RWPE2 (cell line): ENCODE data around the gene LIPT2.

Source experiments
- ATAC-seq: fragments of 200-7000 bp; cut with Tn5 transposase; 3 replicates; pipeline ENCODE4 v1.9.1; 2021; ENCODE audit warnings: low read depth
- DNase-seq: peaks from one replicate; pipeline ENCODE4 v3.0.0-alpha.2; 2020; ENCODE audit warnings: low spot score
- H3K27ac ChIP-seq: fragments of 450-650 bp; 2 replicates; pipeline ENCODE4 v1.5.1; 2017; ENCODE audit warnings: mild to moderate bottlenecking; ENCODE audit not compliant: poor library complexity, severe bottlenecking
- H3K27me3 ChIP-seq: fragments of 250-450 bp; sonication (Bioruptor Pico); 2 replicates; pipeline ENCODE4 v1.5.1; 2021; ENCODE audit warnings: mild to moderate bottlenecking, moderate library complexity; ENCODE audit not compliant: insufficient read depth, poor library complexity, severe bottlenecking
- H3K36me3 ChIP-seq: fragments of 250-450 bp; sonication (Bioruptor Pico); 2 replicates; pipeline ENCODE4 v1.5.1; 2020; ENCODE audit warnings: low read depth, mild to moderate bottlenecking, moderate library complexity
- H3K4me1 ChIP-seq: fragments of 250-450 bp; sonication (Bioruptor Pico); 2 replicates; pipeline ENCODE4 v1.5.1; 2021; ENCODE audit warnings: mild to moderate bottlenecking, moderate library complexity; ENCODE audit not compliant: insufficient read depth, poor library complexity, severe bottlenecking
- H3K4me3 ChIP-seq: fragments of 250-450 bp; sonication (Bioruptor Pico); 2 replicates; pipeline ENCODE4 v1.5.1; 2021; ENCODE audit warnings: mild to moderate bottlenecking, moderate library complexity; ENCODE audit not compliant: severe bottlenecking
- H3K9me3 ChIP-seq: fragments of 250-450 bp; sonication (Bioruptor Pico); 2 replicates; pipeline ENCODE4 v1.5.1; 2021; ENCODE audit warnings: mild to moderate bottlenecking, moderate library complexity; ENCODE audit not compliant: severe bottlenecking
- CTCF ChIP-seq: fragments of 450-650 bp; IDR thresholded peaks from one replicate; pipeline ENCODE4 v1.5.1; 2017; ENCODE audit warnings: mild to moderate bottlenecking, moderate library complexity; ENCODE audit not compliant: poor library complexity, severe bottlenecking

Gene LIPT2

GRCh38 chr11:74478877-74479731 is 14.4 kb downstream of the LIPT2 start:
- TF ChIP-seq CTCF, result no peak
- H3K27ac ChIP-seq, result no peak overlapping the region
- ATAC-seq (no peak), DNase-seq (no peak)
- no peaks in the 10 kb centered on the region for H3K27me3 ChIP-seq
- H3K9me3 ChIP-seq, result no peaks in the 10 kb centered on the region
- no peak overlapping the region for H3K4me3 ChIP-seq
- no peaks in the 10 kb centered on the region for H3K36me3 ChIP-seq
- no peaks in the 10 kb centered on the region for H3K4me1 ChIP-seq

- ATAC-seq (no peak), DNase-seq (no peak)
- no peaks in the 10 kb centered on the region for H3K9me3 ChIP-seq
- H3K36me3 ChIP-seq, result no peaks in the 10 kb centered on the region
- no peaks in the 10 kb centered on the region for H3K4me1 ChIP-seq
- no peak for TF ChIP-seq CTCF
- H3K4me3 ChIP-seq, result no peak overlapping the region
- H3K27me3 ChIP-seq, result no peaks in the 10 kb centered on the region
- H3K27ac ChIP-seq, result no peak overlapping the region
These were observed 17.0 kb downstream of the LIPT2 start for GRCh38 chr11:74476536-74476935.

- Histone ChIP-seq H3K4me1 (no peaks in the 10 kb centered on the region), H3K4me3 (no peak overlapping the region), H3K27me3 (no peaks in the 10 kb centered on the region), H3K27ac (no peak overlapping the region), H3K36me3 (no peaks in the 10 kb centered on the region), H3K9me3 (no peaks in the 10 kb centered on the region)
- no peak for TF ChIP-seq CTCF
- DNase-seq (no peak), ATAC-seq (no peak)
These were observed 19.2 kb downstream of the LIPT2 start for GRCh38 chr11:74474316-74474715.

GRCh38 chr11:74473382-74474173 is 19.9 kb downstream of the LIPT2 start:
- Histone ChIP-seq H3K4me1 (no peaks in the 10 kb centered on the region), H3K36me3 (no peaks in the 10 kb centered on the region), H3K27ac (no peak overlapping the region), H3K4me3 (no peak overlapping the region), H3K9me3 (no peaks in the 10 kb centered on the region), H3K27me3 (no peaks in the 10 kb centered on the region)
- no peak for TF ChIP-seq CTCF
- ATAC-seq (no peak), DNase-seq (no peak)
